MCF 10A (cell line): ENCODE measurements around the gene ST6GALNAC2. TPM values are rescaled to one million over a fixed set of nuclear protein-coding genes. Genes with fewer than 3 reads are reported as not detected.

ENCODE experiments used
- BruUV-seq: library from RNA; stranded (reverse); fragments of 400-500 nt; replicated peaks from 2 replicates; lab custom pipeline; 2021; lab: Mats Ljungman, UMichigan
- CTCF ChIA-PET: fragments of 300-600 bp; sonication (Branson Sonifier 250); formaldehyde crosslinking; extraction: SDS; loops from one replicate; lab custom pipeline; 2021; ENCODE audit warnings: antibody characterized with exemption, inconsistent platforms; lab: Yijun Ruan, JAX
- POLR2A ChIA-PET: fragments of 300-600, 350-650 bp; sonication (Branson Sonifier 250); formaldehyde crosslinking; extraction: SDS; loops from one replicate; lab custom pipeline; 2020; ENCODE audit warnings: antibody characterized with exemption, inconsistent platforms; lab: Yijun Ruan, JAX
- DNase-seq: peaks from one replicate; pipeline ENCODE4 v3.0.0-alpha.2; 2018; ENCODE audit not compliant: unreplicated experiment
- H3K27ac Mint-ChIP-seq: one replicate; pipeline ENCODE4 v1.8.0; 2022; ENCODE audit warnings: mild to moderate bottlenecking, low read depth, mixed read lengths; ENCODE audit not compliant: unreplicated experiment
- H3K27me3 Mint-ChIP-seq: one replicate; pipeline ENCODE4 v1.8.0; 2022; ENCODE audit warnings: mixed read lengths; ENCODE audit not compliant: insufficient read depth, unreplicated experiment
- H3K36me3 Mint-ChIP-seq: one replicate; pipeline ENCODE4 v1.8.0; 2022; ENCODE audit warnings: mild to moderate bottlenecking, moderate library complexity, mixed read lengths; ENCODE audit not compliant: insufficient read depth, unreplicated experiment
- H3K4me1 Mint-ChIP-seq: one replicate; pipeline ENCODE4 v1.8.0; 2022; ENCODE audit warnings: mixed read lengths; ENCODE audit not compliant: insufficient read depth, unreplicated experiment
- H3K4me3 Mint-ChIP-seq: one replicate; pipeline ENCODE4 v1.8.0; 2022; ENCODE audit warnings: mild to moderate bottlenecking, moderate library complexity, mixed read lengths; ENCODE audit not compliant: unreplicated experiment
- H3K9me3 Mint-ChIP-seq: one replicate; pipeline ENCODE4 v1.8.0; 2022; ENCODE audit warnings: mixed read lengths; ENCODE audit not compliant: unreplicated experiment
- CTCF ChIP-seq: fragments of 200-600 bp; IDR thresholded peaks from one replicate; pipeline ENCODE4 v1.8.0; 2022; ENCODE audit warnings: antibody characterized with exemption, mild to moderate bottlenecking; ENCODE audit not compliant: unreplicated experiment
- intact Hi-C: fragments of 100-400 bp; cut with micrococcal nuclease; formaldehyde crosslinking; loops from 2 replicates; pipeline ENCODE4 v1.14.1; 2022
- total RNA-seq: library from RNA; stranded (reverse); gene quantifications from 2 replicates; pipeline ENCODE4 v1.2.3, GENCODE V29; 2022

Gene ST6GALNAC2
- total RNA-seq, 1 experiment from 2014 or later, result 7.7 TPM

- ChIA-PET POLR2A (no interaction called here), CTCF (interaction anchor here (0.6 to 1.9 kb wide), 2 partner anchors 75 to 106 kb away, joined by 3 to 5 read pairs; no protein-coding TSS in a partner anchor)
- Mint-ChIP-seq H3K4me1 (no peaks in the 10 kb centered on the region), H3K27ac (no peak overlapping the region), H3K36me3 (no peaks in the 10 kb centered on the region), H3K9me3 (no peaks in the 10 kb centered on the region), H3K4me3 (no peak overlapping the region), H3K27me3 (peaks cover 27% of the 10 kb centered on the region)
- BruUV-seq, result no TSS peak
- intact Hi-C loops, result no loop called here
- DNase-seq, result no peak
- no peak for TF ChIP-seq CTCF
Measured at GRCh38 chr17:76517638-76518038, 68.0 kb downstream of the ST6GALNAC2 start.

Other genes with a start within 250 kb of the ST6GALNAC2 start
- 25.9 and 42.3 TPM in 2 replicates for gene PRPSAP1, start 231.9 kb downstream of the ST6GALNAC2 start, total RNA-seq
- 7.1 and 12.6 TPM in 2 replicates for gene SPHK1, start 201.3 kb downstream of the ST6GALNAC2 start, total RNA-seq
- gene UBE2O, start 132.7 kb downstream of the ST6GALNAC2 start, total RNA-seq, result 16.2 and 19.5 TPM in 2 replicates
- not detected in 2 replicates for gene AANAT, start 118.3 kb downstream of the ST6GALNAC2 start, total RNA-seq
- gene RHBDF2, start 84.4 kb downstream of the ST6GALNAC2 start, total RNA-seq, result 17.5 and 33.4 TPM in 2 replicates
- gene CYGB, start 48.2 kb downstream of the ST6GALNAC2 start, total RNA-seq, result not detected in 2 replicates
- gene PRCD, start 45.8 kb downstream of the ST6GALNAC2 start, total RNA-seq, result not detected in 2 replicates
- gene ST6GALNAC1, start 57.9 kb upstream of the ST6GALNAC2 start, total RNA-seq, result not detected in 2 replicates
- gene MXRA7, start 125.1 kb upstream of the ST6GALNAC2 start, total RNA-seq, result 33.6 and 35.1 TPM in 2 replicates
- 29.4 and 45.8 TPM in 2 replicates for gene JMJD6, start 140.7 kb upstream of the ST6GALNAC2 start, total RNA-seq
- 35.1 and 37.1 TPM in 2 replicates for gene METTL23, start 141.0 kb upstream of the ST6GALNAC2 start, total RNA-seq
- gene SRSF2, start 151.5 kb upstream of the ST6GALNAC2 start, total RNA-seq, result 161 and 168 TPM in 2 replicates
- 11.6 and 13.8 TPM in 2 replicates for gene MFSD11, start 152.3 kb upstream of the ST6GALNAC2 start, total RNA-seq